AG04450 (cell line): Measurements from ENCODE around the gene TMIGD3. TPM values are rescaled to one million over a fixed set of nuclear protein-coding genes. Genes with fewer than 3 reads are reported as not detected.
A peak's percentile ranks its signal among the peaks of the same experiment; 100 is the strongest.

ENCODE experiments used
- CTCF ChIA-PET: fragments of 300-600, 350-600 bp; formaldehyde crosslinking; extraction: SDS; loops from one replicate; lab custom pipeline; 2022; ENCODE audit warnings: antibody characterized with exemption, inconsistent platforms; lab: Charles Lee
- POLR2A ChIA-PET: fragments of 350-600 bp; formaldehyde crosslinking; extraction: SDS; loops from one replicate; lab custom pipeline; 2021; ENCODE audit warnings: antibody characterized with exemption, inconsistent platforms; lab: Yijun Ruan, JAX
- DNase-seq: peaks from one replicate; pipeline ENCODE4 v3.0.0-alpha.2; 2011; ENCODE audit warnings: low read depth, low spot score
- H3K27ac ChIP-seq: one replicate; pipeline ENCODE4 v1.5.1; 2012; ENCODE audit warnings: low read depth, low read length, control low read depth
- H3K27me3 ChIP-seq: one replicate; pipeline ENCODE4 v1.6.0; 2012; ENCODE audit warnings: low read length; ENCODE audit not compliant: control insufficient read depth, insufficient read depth
- H3K4me3 ChIP-seq: 2 replicates; pipeline ENCODE4 v1.5.1; 2011; ENCODE audit warnings: mild to moderate bottlenecking, low read depth, low read length, control low read depth
- H3K9me3 ChIP-seq: 2 replicates; pipeline ENCODE4 v1.5.1; 2012; ENCODE audit warnings: low read length; ENCODE audit not compliant: control insufficient read depth, insufficient read depth
- CTCF ChIP-seq: IDR thresholded peaks from 2 replicates; pipeline ENCODE4 v1.5.1; 2011; ENCODE audit warnings: low read depth, low read length, control low read depth, inconsistent platforms
- polyA plus RNA-seq: library from polyadenylated mRNA; depleted of rRNA; stranded (reverse); fragments of >200 nt; gene quantifications from 2 replicates; pipeline ENCODE4 v1.2.3, GENCODE V29; 2011

Gene TMIGD3
- polyA plus RNA-seq, 1 experiment: not detected

GRCh38 chr1:111454859-111455641 is 48.4 kb downstream of the TMIGD3 start:
- no peak for DNase-seq
- Histone ChIP-seq H3K9me3 (no peaks in the 10 kb centered on the region), H3K27me3 (no peaks in the 10 kb centered on the region), H3K4me3 (no peak overlapping the region), H3K27ac (no peak overlapping the region)
- POLR2A ChIA-PET: no interaction called here
- CTCF ChIA-PET: no interaction called here
- no peak for TF ChIP-seq CTCF

GRCh38 chr1:111453706-111454105 is 49.7 kb downstream of the TMIGD3 start:
- ChIA-PET POLR2A (no interaction called here), CTCF (interaction anchor here (0.9 to 1.6 kb wide), 4 partner anchors 54 to 423 kb away, joined by 3 to 9 read pairs (median 4); no protein-coding TSS in a partner anchor)
- H3K27ac ChIP-seq: no peak overlapping the region
- H3K27me3 ChIP-seq: no peaks in the 10 kb centered on the region
- peaks cover 2% of the 10 kb centered on the region; the same call in 1 of the 2 replicates for H3K9me3 ChIP-seq
- DNase-seq: no peak
- TF ChIP-seq CTCF: no peak
- no peak overlapping the region for H3K4me3 ChIP-seq

- no peak for TF ChIP-seq CTCF
- Histone ChIP-seq H3K27ac (no peak overlapping the region), H3K4me3 (no peak overlapping the region), H3K9me3 (peaks cover 3% of the 10 kb centered on the region; the same call in 1 of the 2 replicates), H3K27me3 (no peaks in the 10 kb centered on the region)
- ChIA-PET POLR2A (interaction anchor here (0.7 kb wide), 1 partner anchor 295 kb away, joined by 7 read pairs; no protein-coding TSS in a partner anchor), CTCF (interaction anchor here (0.7 to 1.6 kb wide), 7 partner anchors 12 to 422 kb away, joined by 3 to 9 read pairs (median 3); no protein-coding TSS in a partner anchor)
- no peak for DNase-seq
Measured at GRCh38 chr1:111452581-111452980, 50.9 kb downstream of the TMIGD3 start.

- DNase-seq: no peak
- CTCF ChIA-PET: interaction anchor here (1.2 to 1.4 kb wide), 3 partner anchors 32 to 304 kb away, joined by 3 to 6 read pairs (median 4); no protein-coding TSS in a partner anchor
- Histone ChIP-seq H3K9me3 (peaks cover 3% of the 10 kb centered on the region; the same call in 1 of the 2 replicates), H3K27me3 (no peaks in the 10 kb centered on the region), H3K4me3 (peak overlapping the region; percentile 70), H3K27ac (no peak overlapping the region)
- POLR2A ChIA-PET: no interaction called here
- no peak for TF ChIP-seq CTCF
Measured at GRCh38 chr1:111450185-111450584, 53.2 kb downstream of the TMIGD3 start.

GRCh38 chr1:111449703-111450017 is 53.8 kb downstream of the TMIGD3 start:
- peak overlapping the region; percentile 53 for H3K27ac ChIP-seq
- peak overlapping the region; percentile 70 for H3K4me3 ChIP-seq
- no peak for DNase-seq
- ChIA-PET CTCF (interaction anchor here (1.2 to 1.4 kb wide), 2 partner anchors 32 to 305 kb away, joined by 3 to 4 read pairs; no protein-coding TSS in a partner anchor), POLR2A (no interaction called here)
- peaks cover 3% of the 10 kb centered on the region; the same call in 1 of the 2 replicates for H3K9me3 ChIP-seq
- TF ChIP-seq CTCF: no peak
- no peaks in the 10 kb centered on the region for H3K27me3 ChIP-seq
